NCI-H226 (cell line): ENCODE measurements around the gene RGS9.

Experiments
- DNase-seq: peaks from one replicate; pipeline ENCODE4 v3.0.0-alpha.2; 2015

RGS9 gene

GRCh38 chr17:65265276-65265675, 128.1 kb downstream of the RGS9 start:
- DNase-seq: no peak

GRCh38 chr17:65268832-65269231, 131.7 kb downstream of the RGS9 start:
- DNase-seq: no peak

- DNase-seq: no peak
Measured at GRCh38 chr17:65270499-65271253, 133.5 kb downstream of the RGS9 start.

- no peak for DNase-seq
Measured at GRCh38 chr17:65271296-65271695, 134.1 kb downstream of the RGS9 start.
